ENCODE measurements around the gene TEX14. TPM values are rescaled to one million over a fixed set of nuclear protein-coding genes. Genes with fewer than 3 reads are reported as not detected.

The TEX14 gene
- total and polyA plus RNA-seq, 12 donors = 0.05 to 0.88 (median 0.14) TPM; not detected in 4

GRCh38 chr17:58529275-58529674, 162.6 kb downstream of the TEX14 start:
- no peaks in the 10 kb centered on the region for H3K9me3 ChIP-seq
- H3K27me3 ChIP-seq = peaks cover 0 to 19% (median 0%) of the 10 kb centered on the region in 7 donors
- peak overlapping the region in 9 of 10 donors; percentile 29 to 87 (median 66) for H3K27ac ChIP-seq
- peaks cover 0 to 4% (median 0%) of the 10 kb centered on the region in 9 donors for H3K36me3 ChIP-seq
- ATAC-seq (peak in 1 of 8 donors; percentile 10), DNase-seq (no peak)
- 45 to 70% methylated on average over 1 of the region's 1 CpG for WGBS, 2 donors
- no peak for TF ChIP-seq CTCF (IDR thresholded peaks at IDR 0.05)
- peaks cover 7 to 85% (median 69%) of the 10 kb centered on the region in 9 donors for H3K4me1 ChIP-seq
- peak overlapping the region in 5 of 10 donors; percentile 21 to 38 (median 31) for H3K4me3 ChIP-seq
- intact Hi-C loops (cut with DNase I) = loop anchor here in 6 of 10 donors (5.0 to 10.0 kb wide), 6 partner anchors 48 to 476 kb away; partner anchors contain the start of genes RAD51C (in 3 of the 6) and TEX14 (in 3 of the 6)

GRCh38 chr17:58528443-58528842, 163.4 kb downstream of the TEX14 start:
- Histone ChIP-seq H3K27ac (peak overlapping the region in 9 of 10 donors; percentile 29 to 87 (median 70)), H3K36me3 (peaks cover 0 to 12% (median 0%) of the 10 kb centered on the region in 9 donors), H3K27me3 (peaks cover 0 to 19% (median 0%) of the 10 kb centered on the region in 7 donors), H3K4me1 (peaks cover 7 to 80% (median 69%) of the 10 kb centered on the region in 9 donors), H3K9me3 (no peaks in the 10 kb centered on the region), H3K4me3 (peak overlapping the region in 6 of 10 donors; percentile 21 to 38 (median 29))
- no peak for DNase-seq
- intact Hi-C loops (cut with DNase I) = loop anchor here in 6 of 10 donors (5.0 to 10.0 kb wide), 6 partner anchors 49 to 476 kb away; partner anchors contain the start of genes RAD51C (in 3 of the 6) and TEX14 (in 3 of the 6)
- TF ChIP-seq CTCF (IDR thresholded peaks at IDR 0.05) = no peak
- ATAC-seq = no peak
- WGBS, 2 donors = 28 to 48% methylated on average over 3 of the region's 3 CpGs

GRCh38 chr17:58527949-58528348, 163.9 kb downstream of the TEX14 start:
- 56 to 66% methylated on average over 3 of the region's 3 CpGs for WGBS, 2 donors
- Histone ChIP-seq H3K36me3 (peaks cover 0 to 16% (median 0%) of the 10 kb centered on the region in 9 donors), H3K27me3 (peaks cover 0 to 19% (median 0%) of the 10 kb centered on the region in 7 donors), H3K4me3 (peak overlapping the region in 5 of 10 donors; percentile 7 to 38 (median 31)), H3K9me3 (no peaks in the 10 kb centered on the region), H3K27ac (peak overlapping the region in 9 of 10 donors; percentile 44 to 87 (median 70)), H3K4me1 (peaks cover 7 to 79% (median 69%) of the 10 kb centered on the region in 9 donors)
- ATAC-seq = no peak
- TF ChIP-seq CTCF (IDR thresholded peaks at IDR 0.05) = no peak
- intact Hi-C loops (cut with DNase I) = loop anchor here in 6 of 10 donors (5.0 to 10.0 kb wide), 6 partner anchors 49 to 477 kb away; partner anchors contain the start of genes RAD51C (in 3 of the 6) and TEX14 (in 3 of the 6)
- no peak for DNase-seq

GRCh38 chr17:58527306-58527705, 164.5 kb downstream of the TEX14 start:
- Histone ChIP-seq H3K9me3 (no peaks in the 10 kb centered on the region), H3K4me1 (peaks cover 7 to 73% (median 65%) of the 10 kb centered on the region in 9 donors), H3K27ac (peak overlapping the region in 9 of 10 donors; percentile 44 to 87 (median 70)), H3K4me3 (peak overlapping the region in 6 of 10 donors; percentile 5 to 38 (median 10)), H3K27me3 (peaks cover 0 to 13% (median 0%) of the 10 kb centered on the region in 7 donors), H3K36me3 (peaks cover 0 to 22% (median 0%) of the 10 kb centered on the region in 9 donors)
- ATAC-seq = no peak
- intact Hi-C loops (cut with DNase I) = loop anchor here in 6 of 10 donors (5.0 to 10.0 kb wide), 6 partner anchors 50 to 477 kb away; partner anchors contain the start of genes RAD51C (in 3 of the 6) and TEX14 (in 3 of the 6)
- peak in 3 of 9 donors; percentile 12 to 25 (median 16) for TF ChIP-seq CTCF (IDR thresholded peaks at IDR 0.05)
- WGBS, 2 donors = 66 to 79% methylated on average over 2 of the region's 2 CpGs
- DNase-seq = no peak
